Measurements from ENCODE around the gene RPL36.

RPL36 gene

GRCh38 chr19:5672708-5673459 lies 17.2 kb upstream of the RPL36 start:
- Histone ChIP-seq H3K4me2 (no peak overlapping the region), H3K79me2 (ENCODE audit: insufficient read depth, low read depth) (no peaks in the 10 kb centered on the region), H3K36me3 (ENCODE audit: insufficient read depth) (no peaks in the 10 kb centered on the region), H4K20me1 (ENCODE audit: insufficient read depth) (no peaks in the 10 kb centered on the region), H2AFZ (ENCODE audit: low read depth) (no peak overlapping the region), H3K27ac (no peak overlapping the region), H3K27me3 (ENCODE audit: insufficient read depth, low read depth) (no peaks in the 10 kb centered on the region), H3K4me1 (ENCODE audit: low read depth, poor library complexity, severe bottlenecking) (no peaks in the 10 kb centered on the region), H3K9ac (no peak overlapping the region), H3K4me3 (IDR thresholded peaks at IDR 0.05; ENCODE audit: insufficient read depth, low read depth, low read length) (no peak overlapping the region)
- no peak for TF ChIP-seq CTCF (conservative IDR thresholded peaks at IDR 0.05; ENCODE audit: low read depth, low read length)

GRCh38 chr19:5673752-5674151 lies 16.3 kb upstream of the RPL36 start:
- Histone ChIP-seq H3K4me3 (IDR thresholded peaks at IDR 0.05; ENCODE audit: insufficient read depth, low read depth, low read length) (no peak overlapping the region), H3K36me3 (ENCODE audit: insufficient read depth) (no peaks in the 10 kb centered on the region)
- TF ChIP-seq CTCF (conservative IDR thresholded peaks at IDR 0.05; ENCODE audit: low read depth, low read length) = no peak

GRCh38 chr19:5674714-5675113 lies 15.4 kb upstream of the RPL36 start:
- Histone ChIP-seq H4K20me1 (ENCODE audit: insufficient read depth) (no peaks in the 10 kb centered on the region), H3K27ac (no peak overlapping the region), H3K27me3 (ENCODE audit: insufficient read depth, low read depth) (no peaks in the 10 kb centered on the region), H3K9ac (no peak overlapping the region), H3K4me2 (no peak overlapping the region), H3K4me1 (ENCODE audit: low read depth, poor library complexity, severe bottlenecking) (peaks cover 4% of the 10 kb centered on the region), H3K36me3 (ENCODE audit: insufficient read depth) (no peaks in the 10 kb centered on the region), H2AFZ (ENCODE audit: low read depth) (no peak overlapping the region), H3K79me2 (ENCODE audit: insufficient read depth, low read depth) (no peaks in the 10 kb centered on the region), H3K4me3 (IDR thresholded peaks at IDR 0.05; ENCODE audit: insufficient read depth, low read depth, low read length) (no peak overlapping the region)
- TF ChIP-seq CTCF (conservative IDR thresholded peaks at IDR 0.05; ENCODE audit: low read depth, low read length) = no peak

More at GRCh38 chr19:5673752-5674151, 16.3 kb upstream of the RPL36 start:
- Histone ChIP-seq H3K9ac (no peak overlapping the region), H3K27me3 (ENCODE audit: insufficient read depth, low read depth) (no peaks in the 10 kb centered on the region), H3K4me1 (ENCODE audit: low read depth, poor library complexity, severe bottlenecking) (no peaks in the 10 kb centered on the region), H2AFZ (ENCODE audit: low read depth) (no peak overlapping the region), H3K4me2 (no peak overlapping the region), H3K79me2 (ENCODE audit: insufficient read depth, low read depth) (no peaks in the 10 kb centered on the region), H4K20me1 (ENCODE audit: insufficient read depth) (no peaks in the 10 kb centered on the region), H3K27ac (no peak overlapping the region)

DNA sequence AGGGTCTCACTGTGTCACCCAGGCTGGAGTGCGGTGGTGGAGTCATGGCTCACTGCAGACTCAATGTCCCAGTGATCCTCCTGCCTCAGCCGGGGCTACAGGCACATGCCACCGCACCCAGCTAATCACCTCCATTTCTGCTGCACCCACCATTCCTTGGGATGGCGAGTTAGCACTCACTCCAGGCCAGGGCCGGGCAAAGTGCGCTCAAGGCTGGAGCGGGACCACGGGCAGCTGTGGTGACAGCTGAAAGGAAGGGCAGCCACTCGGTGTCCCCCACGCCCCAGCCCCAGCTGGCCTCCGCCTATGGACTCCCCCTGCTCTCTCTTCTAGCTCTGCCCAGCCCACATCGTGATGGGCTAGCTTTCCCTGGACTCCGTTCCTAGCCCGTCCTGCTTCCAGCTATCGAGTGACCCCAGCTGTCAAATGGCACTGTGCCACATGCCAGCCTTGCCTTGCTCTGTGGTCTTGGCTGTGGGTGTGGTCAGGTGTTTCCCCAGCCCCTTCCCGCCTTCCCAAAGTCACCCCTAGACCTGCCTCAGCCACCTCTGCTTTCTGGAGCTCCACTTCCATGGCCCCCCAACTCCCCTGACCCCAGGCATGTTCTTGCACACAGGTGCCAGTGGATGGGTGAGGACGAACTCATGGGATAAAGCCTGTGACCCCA lies 13.9 kb upstream of the RPL36 start:
- Histone ChIP-seq H3K4me2 (no peak overlapping the region), H3K36me3 (ENCODE audit: insufficient read depth) (no peaks in the 10 kb centered on the region), H3K27ac (no peak overlapping the region), H3K4me3 (IDR thresholded peaks at IDR 0.05; ENCODE audit: insufficient read depth, low read depth, low read length) (no peak overlapping the region), H4K20me1 (ENCODE audit: insufficient read depth) (no peaks in the 10 kb centered on the region), H3K27me3 (ENCODE audit: insufficient read depth, low read depth) (no peaks in the 10 kb centered on the region), H3K4me1 (ENCODE audit: low read depth, poor library complexity, severe bottlenecking) (peaks cover 4% of the 10 kb centered on the region), H3K9ac (no peak overlapping the region), H2AFZ (ENCODE audit: low read depth) (no peak overlapping the region), H3K79me2 (ENCODE audit: insufficient read depth, low read depth) (no peaks in the 10 kb centered on the region)
- no peak for TF ChIP-seq CTCF (conservative IDR thresholded peaks at IDR 0.05; ENCODE audit: low read depth, low read length)
